A549 (cell line): Measurements from ENCODE around the gene DBH.

Experiments
- HEYL ChIP-seq: fragments of 250-450 bp; sonication (Bioruptor Pico); IDR thresholded peaks from 2 replicates; pipeline ENCODE4 v1.8.0; 2021; ENCODE audit warnings: mild to moderate bottlenecking, moderate library complexity
- NR3C1 ChIP-seq: fragments of >200 bp; sonication (Bioruptor Twin); formaldehyde crosslinking; IDR thresholded peaks from 3 replicates; pipeline ENCODE4 v1.6.1; 2017
- PBX3 ChIP-seq: IDR thresholded peaks from 2 replicates; pipeline ENCODE4 v1.6.1; 2012
- POLR2A ChIP-seq: IDR thresholded peaks from 2 replicates; pipeline ENCODE4 v1.6.1; 2012; ENCODE audit warnings: mild to moderate bottlenecking, low read length
- TF ChIP-seq, protein P1 (sequence below): fragments of >200 bp; sonication (Bioruptor Twin); formaldehyde crosslinking; IDR thresholded peaks from 3 replicates; pipeline ENCODE4 v1.5.1; 2016

DNA sequence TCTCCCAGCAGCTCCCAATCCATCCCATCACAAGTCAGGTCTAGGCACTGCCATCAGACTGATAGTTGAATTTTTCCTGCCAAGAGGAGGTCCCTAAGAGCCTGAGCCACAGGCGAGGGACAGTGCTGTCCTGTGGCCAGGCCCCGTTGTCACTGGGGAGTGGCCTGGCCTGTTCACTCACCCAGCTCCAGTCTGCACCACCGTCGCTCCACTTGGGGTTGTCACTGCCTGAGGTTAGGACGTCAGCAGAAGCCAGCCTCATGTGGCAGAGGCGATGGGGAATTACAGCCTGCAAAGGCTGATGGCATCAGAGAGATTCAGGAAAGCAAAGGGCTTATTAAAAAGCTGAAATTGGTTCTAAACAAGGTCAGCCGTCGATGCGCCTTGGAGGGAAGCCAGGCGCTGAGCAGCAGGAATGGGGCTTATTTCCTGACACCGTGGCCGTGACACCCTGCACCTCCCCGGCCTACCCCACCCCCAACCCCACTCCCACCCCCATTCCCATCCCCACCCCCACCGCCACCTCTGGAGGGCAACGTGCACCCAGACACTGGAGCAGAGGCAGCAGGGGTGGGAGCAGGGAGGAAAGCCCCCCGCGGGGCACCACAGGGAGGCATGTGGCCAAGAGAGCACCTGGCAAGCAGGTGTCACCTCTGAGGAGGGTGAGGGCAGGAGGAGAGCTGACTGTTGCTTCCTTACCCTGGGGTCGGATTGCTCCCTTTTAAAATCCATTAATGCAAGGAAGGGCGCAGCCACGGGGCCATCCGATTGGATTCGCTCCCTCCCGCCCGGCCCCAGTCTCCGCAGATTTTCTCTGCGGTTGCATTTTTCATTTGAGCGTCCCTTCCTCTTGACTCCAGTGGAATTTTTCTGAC is 3.1 kb upstream of the DBH start:
- TF ChIP-seq HEYL (CRISPR knock-in tag) (no peak), POLR2A (no peak), PBX3 (no peak), NR3C1 (no peak)
- TF ChIP-seq, protein P1, sequence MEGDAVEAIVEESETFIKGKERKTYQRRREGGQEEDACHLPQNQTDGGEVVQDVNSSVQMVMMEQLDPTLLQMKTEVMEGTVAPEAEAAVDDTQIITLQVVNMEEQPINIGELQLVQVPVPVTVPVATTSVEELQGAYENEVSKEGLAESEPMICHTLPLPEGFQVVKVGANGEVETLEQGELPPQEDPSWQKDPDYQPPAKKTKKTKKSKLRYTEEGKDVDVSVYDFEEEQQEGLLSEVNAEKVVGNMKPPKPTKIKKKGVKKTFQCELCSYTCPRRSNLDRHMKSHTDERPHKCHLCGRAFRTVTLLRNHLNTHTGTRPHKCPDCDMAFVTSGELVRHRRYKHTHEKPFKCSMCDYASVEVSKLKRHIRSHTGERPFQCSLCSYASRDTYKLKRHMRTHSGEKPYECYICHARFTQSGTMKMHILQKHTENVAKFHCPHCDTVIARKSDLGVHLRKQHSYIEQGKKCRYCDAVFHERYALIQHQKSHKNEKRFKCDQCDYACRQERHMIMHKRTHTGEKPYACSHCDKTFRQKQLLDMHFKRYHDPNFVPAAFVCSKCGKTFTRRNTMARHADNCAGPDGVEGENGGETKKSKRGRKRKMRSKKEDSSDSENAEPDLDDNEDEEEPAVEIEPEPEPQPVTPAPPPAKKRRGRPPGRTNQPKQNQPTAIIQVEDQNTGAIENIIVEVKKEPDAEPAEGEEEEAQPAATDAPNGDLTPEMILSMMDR, result no peak
